Neuronal stem cell (in vitro differentiated cells): Measurements from ENCODE around the gene KIF26B.

Source experiments
- DNase-seq: peaks from one replicate; pipeline ENCODE4 v3.0.0-alpha.2; 2013; ENCODE audit warnings: low spot score
- H2AFZ ChIP-seq: one replicate; pipeline ENCODE4 v1.6.1; 2013; ENCODE audit warnings: mild to moderate bottlenecking, low read length, inconsistent platforms
- H2AK5ac ChIP-seq: 2 replicates; pipeline ENCODE4 v1.6.1; 2013; ENCODE audit warnings: low read depth, mild to moderate bottlenecking, inconsistent platforms, low read length, moderate library complexity, mixed read lengths
- H2BK120ac ChIP-seq: 2 replicates; pipeline ENCODE4 v1.6.1; 2013; ENCODE audit warnings: low read depth, mild to moderate bottlenecking, inconsistent platforms, low read length, moderate library complexity, mixed read lengths
- H2BK12ac ChIP-seq: one replicate; pipeline ENCODE4 v1.6.1; 2013; ENCODE audit warnings: low read length, inconsistent platforms
- H2BK15ac ChIP-seq: 2 replicates; pipeline ENCODE4 v1.6.1; 2013; ENCODE audit warnings: mild to moderate bottlenecking, low read length, inconsistent platforms, mixed read lengths
- H2BK5ac ChIP-seq: one replicate; pipeline ENCODE4 v1.6.1; 2013; ENCODE audit warnings: inconsistent platforms, mild to moderate bottlenecking, low read length, moderate library complexity
- H3K14ac ChIP-seq: one replicate; pipeline ENCODE4 v1.6.1; 2013; ENCODE audit warnings: low read length, inconsistent platforms
- H3K18ac ChIP-seq: 2 replicates; pipeline ENCODE4 v1.6.1; 2013; ENCODE audit warnings: low read length, inconsistent platforms
- H3K23ac ChIP-seq: 2 replicates; pipeline ENCODE4 v1.6.1; 2013; ENCODE audit warnings: low read depth, mild to moderate bottlenecking, mixed read lengths, low read length, inconsistent platforms; ENCODE audit not compliant: poor library complexity
- H3K27ac ChIP-seq: replicated peaks from 3 replicates; pipeline ENCODE4 v1.5.1; 2013; ENCODE audit warnings: low read length, inconsistent platforms
- H3K27me3 ChIP-seq, 3 experiments: 2 replicates each; pipeline ENCODE4 v1.6.1; 2013; ENCODE audit warnings: low read length in 3 of 3, mild to moderate bottlenecking in 2 of 3, inconsistent platforms in 1 of 3, low read depth in 1 of 3, mixed read lengths in 1 of 3, moderate library complexity in 1 of 3; ENCODE audit not compliant: control insufficient read depth in 3 of 3, insufficient read depth in 3 of 3
- H3K36me3 ChIP-seq, 2 donors: replicated peaks in 1 of 2; 2 replicates each; pipeline ENCODE4 v1.6.1; 2013; ENCODE audit warnings: low read length in 2 of 2; ENCODE audit not compliant: control insufficient read depth in 2 of 2, insufficient read depth in 2 of 2
- H3K4ac ChIP-seq: 2 replicates; pipeline ENCODE4 v1.6.1; 2013; ENCODE audit warnings: inconsistent platforms, mild to moderate bottlenecking, low read length, moderate library complexity
- H3K4me1 ChIP-seq, 2 donors: 1 replicate in 1 of 2; 2 replicates in 1 of 2; pipeline ENCODE4 v1.6.1; 2013; ENCODE audit warnings: low read length in 2 of 2, low read depth in 1 of 2; ENCODE audit not compliant: control insufficient read depth in 2 of 2, insufficient read depth in 1 of 2
- H3K4me2 ChIP-seq: one replicate; pipeline ENCODE4 v1.6.1; 2013; ENCODE audit warnings: mild to moderate bottlenecking, low read length, inconsistent platforms; ENCODE audit not compliant: insufficient read depth, poor library complexity, severe bottlenecking
- H3K4me3 ChIP-seq, 2 donors: 2 replicates each; pipeline ENCODE4 v1.5.1; 2013; ENCODE audit warnings: low read length in 2 of 2, mild to moderate bottlenecking in 2 of 2, inconsistent platforms in 1 of 2, moderate library complexity in 1 of 2
- H3K79me1 ChIP-seq: one replicate; pipeline ENCODE4 v1.6.1; 2013; ENCODE audit warnings: low read depth, mild to moderate bottlenecking, inconsistent platforms, low read length, moderate library complexity
- H3K9ac ChIP-seq: one replicate; pipeline ENCODE4 v1.6.1; 2013; ENCODE audit warnings: mild to moderate bottlenecking, low read depth, low read length, inconsistent platforms; ENCODE audit not compliant: poor library complexity
- H3K9me3 ChIP-seq, 2 donors: replicated peaks in 1 of 2; 2 replicates each; pipeline versions ENCODE3 to v1.6.1; 2013; ENCODE audit warnings: low read length in 2 of 2, mild to moderate bottlenecking in 2 of 2, inconsistent platforms in 1 of 2, low read depth in 1 of 2, mixed read lengths in 1 of 2, moderate library complexity in 1 of 2; ENCODE audit not compliant: control insufficient read depth in 2 of 2, insufficient read depth in 1 of 2
- H4K8ac ChIP-seq: one replicate; pipeline ENCODE4 v1.6.1; 2013; ENCODE audit warnings: low read depth, mild to moderate bottlenecking, inconsistent platforms, low read length, moderate library complexity
- H4K91ac ChIP-seq: one replicate; pipeline ENCODE4 v1.6.1; 2013; ENCODE audit warnings: low read length, low read depth, mild to moderate bottlenecking, inconsistent platforms; ENCODE audit not compliant: poor library complexity
- WGBS, 2 donors: extraction: QIAGEN DNeasy Blood & Tissue Kit; methylation state at CpG; one replicate each; pipeline ENCODE4 v1.1.7; 2013; ENCODE audit warnings: missing lambda C conversion rate in 2 of 2, mixed read lengths in 1 of 2; ENCODE audit not compliant: insufficient read length in 2 of 2, insufficient replicate concordance in 1 of 2; ENCODE audit errors: extremely low coverage in 2 of 2; 5-methylcytosine and 5-hydroxymethylcytosine counted together

Gene KIF26B

GRCh38 chr1:245650441-245650960 lies 495.7 kb downstream of the KIF26B start:
- Histone ChIP-seq H3K4me1 (peaks cover 2 to 3% of the 10 kb centered on the region in 2 donors), H4K91ac (no peak overlapping the region), H3K27me3 (no peaks in the 10 kb centered on the region), H3K4me2 (no peak overlapping the region), H2BK15ac (no peak overlapping the region), H2AFZ (no peak overlapping the region), H3K79me1 (no peaks in the 10 kb centered on the region), H3K4ac (no peak overlapping the region), H2BK5ac (no peak overlapping the region), H3K36me3 (peaks cover 0 to 8% of the 10 kb centered on the region in 2 donors), H3K14ac (no peak overlapping the region), H3K18ac (no peak overlapping the region), H3K4me3 (no peak overlapping the region), H4K8ac (no peak overlapping the region), H2AK5ac (no peak overlapping the region), H3K27ac (no peak overlapping the region), H2BK120ac (no peak overlapping the region), H3K9me3 (peaks cover 2 to 13% of the 10 kb centered on the region in 2 donors), H3K9ac (no peak overlapping the region), H3K23ac (no peak overlapping the region), H2BK12ac (no peak overlapping the region)
- no peak for DNase-seq
- no CpG with 5 or more reads among the region's 7 CpGs for WGBS, 2 donors

GRCh38 chr1:245651093-245651492 lies 496.3 kb downstream of the KIF26B start:
- Histone ChIP-seq H2BK15ac (no peak overlapping the region), H3K23ac (no peak overlapping the region), H2BK120ac (no peak overlapping the region), H3K4me1 (peaks cover 1 to 3% of the 10 kb centered on the region in 2 donors), H3K14ac (no peak overlapping the region), H2BK12ac (no peak overlapping the region), H4K91ac (no peak overlapping the region), H3K36me3 (peaks cover 0 to 8% of the 10 kb centered on the region in 2 donors), H3K18ac (no peak overlapping the region), H3K4me3 (no peak overlapping the region), H3K9me3 (peaks cover 2 to 13% of the 10 kb centered on the region in 2 donors), H3K4ac (no peak overlapping the region), H2AFZ (no peak overlapping the region), H3K79me1 (no peaks in the 10 kb centered on the region), H4K8ac (no peak overlapping the region), H2BK5ac (no peak overlapping the region), H3K4me2 (no peak overlapping the region), H3K9ac (no peak overlapping the region), H3K27me3 (no peaks in the 10 kb centered on the region), H3K27ac (no peak overlapping the region), H2AK5ac (no peak overlapping the region)
- no peak for DNase-seq
- WGBS, 2 donors, result no CpG with 5 or more reads among the region's 3 CpGs

- WGBS, 2 donors, result no CpG with 5 or more reads among the region's 4 CpGs
- no peak overlapping the region for H3K27ac ChIP-seq
- H4K91ac ChIP-seq, result no peak overlapping the region
- no peak overlapping the region for H4K8ac ChIP-seq
- no peak overlapping the region for H3K18ac ChIP-seq
- no peak overlapping the region for H2BK120ac ChIP-seq
- no peak overlapping the region for H3K14ac ChIP-seq
- H3K4me2 ChIP-seq, result no peak overlapping the region
- no peak overlapping the region for H2AFZ ChIP-seq
- H2BK12ac ChIP-seq, result no peak overlapping the region
- no peak overlapping the region for H2AK5ac ChIP-seq
- no peak overlapping the region for H3K23ac ChIP-seq
- H3K79me1 ChIP-seq, result no peaks in the 10 kb centered on the region
- H2BK5ac ChIP-seq, result no peak overlapping the region
- no peak for DNase-seq
- H3K27me3 ChIP-seq, result no peaks in the 10 kb centered on the region
- H3K4me1 ChIP-seq, result peaks cover 0 to 3% of the 10 kb centered on the region in 2 donors
- no peak overlapping the region for H3K9ac ChIP-seq
- H3K9me3 ChIP-seq, result peaks cover 2 to 13% of the 10 kb centered on the region in 2 donors
- H3K4ac ChIP-seq, result no peak overlapping the region
- H2BK15ac ChIP-seq, result no peak overlapping the region
- H3K36me3 ChIP-seq, result peaks cover 0 to 2% of the 10 kb centered on the region in 2 donors
- no peak overlapping the region for H3K4me3 ChIP-seq
Observed at GRCh38 chr1:245652116-245652515, 497.3 kb downstream of the KIF26B start.

DNA sequence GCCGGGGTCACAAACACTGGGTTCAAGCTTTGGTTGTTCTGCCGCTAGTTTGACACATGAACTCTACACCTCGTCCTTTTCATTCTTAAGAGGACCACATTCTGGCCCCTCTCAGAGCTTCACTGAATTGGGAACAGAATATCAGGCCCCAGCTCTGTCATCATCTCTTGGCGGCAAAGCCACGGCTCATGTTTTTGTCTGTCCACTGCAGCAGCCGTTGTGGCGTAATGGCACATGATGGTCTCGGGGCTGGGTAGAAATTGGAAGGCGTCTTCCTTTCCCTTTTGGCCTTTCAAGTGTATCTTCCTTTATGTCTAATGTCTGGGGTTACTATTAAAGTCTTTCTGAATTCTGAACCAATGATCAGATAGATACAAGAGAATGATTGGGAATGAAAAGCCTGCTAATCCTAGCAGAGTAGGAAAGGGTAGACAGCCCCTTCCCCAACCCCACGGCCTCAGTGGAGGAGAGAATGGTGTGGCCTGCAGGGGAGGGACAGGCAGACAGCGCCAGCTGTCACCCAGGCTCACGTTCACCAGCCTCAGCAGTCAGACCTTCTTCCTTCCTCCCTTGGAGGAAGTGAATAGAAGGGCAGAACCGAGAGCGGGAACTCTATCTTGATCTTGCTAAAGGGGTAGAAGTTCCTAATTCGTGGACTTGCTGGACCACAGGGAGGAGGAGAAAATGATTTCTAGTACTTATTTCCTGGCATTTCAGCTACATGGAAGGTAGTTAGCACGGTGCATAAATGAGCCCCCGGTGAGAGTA lies 498.1 kb downstream of the KIF26B start:
- no peak overlapping the region for H2BK120ac ChIP-seq
- DNase-seq, result no peak
- H3K4me1 ChIP-seq, result peaks cover 0 to 3% of the 10 kb centered on the region in 2 donors
- no peak overlapping the region for H2AFZ ChIP-seq
- H4K91ac ChIP-seq, result no peak overlapping the region
- H2BK15ac ChIP-seq, result no peak overlapping the region
- H3K4ac ChIP-seq, result no peak overlapping the region
- H3K14ac ChIP-seq, result no peak overlapping the region
- H4K8ac ChIP-seq, result no peak overlapping the region
- no peak overlapping the region for H3K4me3 ChIP-seq
- peaks cover 2 to 13% of the 10 kb centered on the region in 2 donors for H3K9me3 ChIP-seq
- H3K18ac ChIP-seq, result no peak overlapping the region
- WGBS, 2 donors, result no CpG with 5 or more reads among the region's 17 CpGs
- H3K27ac ChIP-seq, result no peak overlapping the region
- no peak overlapping the region for H3K9ac ChIP-seq
- no peak overlapping the region for H2BK12ac ChIP-seq
- no peaks in the 10 kb centered on the region for H3K27me3 ChIP-seq
- no peak overlapping the region for H3K4me2 ChIP-seq
- no peaks in the 10 kb centered on the region for H3K79me1 ChIP-seq
- no peak overlapping the region for H3K23ac ChIP-seq
- peaks cover 0 to 2% of the 10 kb centered on the region in 2 donors for H3K36me3 ChIP-seq
- H2BK5ac ChIP-seq, result no peak overlapping the region
- no peak overlapping the region for H2AK5ac ChIP-seq
